ENCODE results near the gene TMEM209.

TMEM209 gene

GRCh38 chr7:130160455-130160854 lies 44.8 kb downstream of the TMEM209 start:
- peaks cover 53% of the 10 kb centered on the region for H3K36me3 ChIP-seq (ENCODE audit: control insufficient read depth, insufficient read depth, low read length)

GRCh38 chr7:130160023-130160422 lies 45.2 kb downstream of the TMEM209 start:
- no peak overlapping the region for H3K4me3 ChIP-seq (ENCODE audit: low read depth, low read length)
- H3K4me1 ChIP-seq (ENCODE audit: control insufficient read depth, insufficient read depth, low read length) = no peaks in the 10 kb centered on the region
- no peak overlapping the region for H3K27ac ChIP-seq (ENCODE audit: low read depth, low read length)
- H3K36me3 ChIP-seq (ENCODE audit: control insufficient read depth, insufficient read depth, low read length) = peaks cover 49% of the 10 kb centered on the region
- H3K9ac ChIP-seq (ENCODE audit: low read depth, low read length) = no peak overlapping the region
- no peaks in the 10 kb centered on the region for H3K27me3 ChIP-seq (ENCODE audit: control insufficient read depth, insufficient read depth, low read length)
- H3K9me3 ChIP-seq (ENCODE audit: control insufficient read depth, insufficient read depth, low read length) = no peaks in the 10 kb centered on the region

More at GRCh38 chr7:130160455-130160854, 44.8 kb downstream of the TMEM209 start:
- Histone ChIP-seq H3K9ac (ENCODE audit: low read depth, low read length) (no peak overlapping the region), H3K27me3 (ENCODE audit: control insufficient read depth, insufficient read depth, low read length) (no peaks in the 10 kb centered on the region), H3K9me3 (ENCODE audit: control insufficient read depth, insufficient read depth, low read length) (no peaks in the 10 kb centered on the region), H3K27ac (ENCODE audit: low read depth, low read length) (no peak overlapping the region), H3K4me3 (ENCODE audit: low read depth, low read length) (no peak overlapping the region), H3K4me1 (ENCODE audit: control insufficient read depth, insufficient read depth, low read length) (no peaks in the 10 kb centered on the region)

GRCh38 chr7:130157700-130158099 lies 47.5 kb downstream of the TMEM209 start:
- Histone ChIP-seq H3K9ac (ENCODE audit: low read depth, low read length) (no peak overlapping the region), H3K36me3 (ENCODE audit: control insufficient read depth, insufficient read depth, low read length) (peaks cover 28% of the 10 kb centered on the region), H3K4me3 (ENCODE audit: low read depth, low read length) (no peak overlapping the region), H3K9me3 (ENCODE audit: control insufficient read depth, insufficient read depth, low read length) (no peaks in the 10 kb centered on the region), H3K27me3 (ENCODE audit: control insufficient read depth, insufficient read depth, low read length) (no peaks in the 10 kb centered on the region), H3K4me1 (ENCODE audit: control insufficient read depth, insufficient read depth, low read length) (no peaks in the 10 kb centered on the region), H3K27ac (ENCODE audit: low read depth, low read length) (no peak overlapping the region)

GRCh38 chr7:130156140-130156539 lies 49.1 kb downstream of the TMEM209 start:
- peaks cover 16% of the 10 kb centered on the region for H3K36me3 ChIP-seq (ENCODE audit: control insufficient read depth, insufficient read depth, low read length)
- no peaks in the 10 kb centered on the region for H3K4me1 ChIP-seq (ENCODE audit: control insufficient read depth, insufficient read depth, low read length)
- H3K27me3 ChIP-seq (ENCODE audit: control insufficient read depth, insufficient read depth, low read length) = no peaks in the 10 kb centered on the region
- H3K4me3 ChIP-seq (ENCODE audit: low read depth, low read length) = no peak overlapping the region
- H3K9me3 ChIP-seq (ENCODE audit: control insufficient read depth, insufficient read depth, low read length) = no peaks in the 10 kb centered on the region
- H3K9ac ChIP-seq (ENCODE audit: low read depth, low read length) = no peak overlapping the region
- no peak overlapping the region for H3K27ac ChIP-seq (ENCODE audit: low read depth, low read length)

DNA sequence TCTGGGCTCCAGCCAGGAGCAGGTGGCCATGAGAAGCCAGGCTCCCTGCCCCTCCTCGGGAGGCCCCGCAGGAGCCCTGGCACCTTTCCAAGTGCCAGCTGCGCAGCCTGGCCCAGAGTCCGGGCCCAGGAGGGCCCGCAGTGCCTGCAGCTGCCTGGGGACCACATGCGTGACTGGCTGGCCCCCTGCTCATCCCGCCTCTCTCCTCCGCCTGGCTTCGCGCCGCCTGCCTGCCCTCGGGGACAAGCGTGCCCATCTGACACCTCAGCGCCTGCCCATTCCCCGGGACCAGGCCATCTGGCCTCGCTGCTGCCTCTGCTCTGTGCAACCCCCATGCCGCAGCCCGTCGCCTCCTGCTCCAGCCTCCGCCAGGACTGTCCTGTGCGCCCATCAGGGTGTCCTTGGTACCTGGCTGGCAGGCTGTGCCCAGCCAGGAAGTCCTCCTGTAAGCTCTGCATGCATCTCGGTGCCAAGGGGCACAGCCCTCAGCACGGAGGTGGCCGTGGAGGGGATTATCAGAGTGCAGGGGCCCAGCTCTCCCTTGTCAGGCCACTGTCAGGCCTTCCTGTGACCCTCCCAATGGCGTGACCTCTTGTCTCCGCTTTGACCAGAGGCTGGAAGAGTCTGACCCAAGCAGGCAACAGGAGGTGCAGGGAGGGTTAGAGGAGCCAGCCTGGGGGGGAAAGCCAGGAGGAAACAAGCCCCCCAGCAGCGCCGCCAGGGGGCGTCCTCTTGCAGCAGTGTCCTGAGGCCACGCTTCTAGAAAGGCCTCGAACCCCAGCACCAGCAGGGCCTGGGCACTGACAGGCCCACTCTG lies 50.5 kb downstream of the TMEM209 start:
- H3K36me3 ChIP-seq (ENCODE audit: control insufficient read depth, insufficient read depth, low read length) = peaks cover 10% of the 10 kb centered on the region
- H3K9ac ChIP-seq (ENCODE audit: low read depth, low read length) = no peak overlapping the region
- H3K4me3 ChIP-seq (ENCODE audit: low read depth, low read length) = no peak overlapping the region
- no peaks in the 10 kb centered on the region for H3K27me3 ChIP-seq (ENCODE audit: control insufficient read depth, insufficient read depth, low read length)
- H3K4me1 ChIP-seq (ENCODE audit: control insufficient read depth, insufficient read depth, low read length) = no peaks in the 10 kb centered on the region
- no peaks in the 10 kb centered on the region for H3K9me3 ChIP-seq (ENCODE audit: control insufficient read depth, insufficient read depth, low read length)
- no peak overlapping the region for H3K27ac ChIP-seq (ENCODE audit: low read depth, low read length)

GRCh38 chr7:130154131-130154500 lies 51.1 kb downstream of the TMEM209 start:
- H3K36me3 ChIP-seq (ENCODE audit: control insufficient read depth, insufficient read depth, low read length) = peaks cover 5% of the 10 kb centered on the region
- no peaks in the 10 kb centered on the region for H3K9me3 ChIP-seq (ENCODE audit: control insufficient read depth, insufficient read depth, low read length)
- no peak overlapping the region for H3K27ac ChIP-seq (ENCODE audit: low read depth, low read length)
- H3K4me1 ChIP-seq (ENCODE audit: control insufficient read depth, insufficient read depth, low read length) = no peaks in the 10 kb centered on the region
- H3K9ac ChIP-seq (ENCODE audit: low read depth, low read length) = no peak overlapping the region
- H3K4me3 ChIP-seq (ENCODE audit: low read depth, low read length) = no peak overlapping the region
- H3K27me3 ChIP-seq (ENCODE audit: control insufficient read depth, insufficient read depth, low read length) = no peaks in the 10 kb centered on the region

DNA sequence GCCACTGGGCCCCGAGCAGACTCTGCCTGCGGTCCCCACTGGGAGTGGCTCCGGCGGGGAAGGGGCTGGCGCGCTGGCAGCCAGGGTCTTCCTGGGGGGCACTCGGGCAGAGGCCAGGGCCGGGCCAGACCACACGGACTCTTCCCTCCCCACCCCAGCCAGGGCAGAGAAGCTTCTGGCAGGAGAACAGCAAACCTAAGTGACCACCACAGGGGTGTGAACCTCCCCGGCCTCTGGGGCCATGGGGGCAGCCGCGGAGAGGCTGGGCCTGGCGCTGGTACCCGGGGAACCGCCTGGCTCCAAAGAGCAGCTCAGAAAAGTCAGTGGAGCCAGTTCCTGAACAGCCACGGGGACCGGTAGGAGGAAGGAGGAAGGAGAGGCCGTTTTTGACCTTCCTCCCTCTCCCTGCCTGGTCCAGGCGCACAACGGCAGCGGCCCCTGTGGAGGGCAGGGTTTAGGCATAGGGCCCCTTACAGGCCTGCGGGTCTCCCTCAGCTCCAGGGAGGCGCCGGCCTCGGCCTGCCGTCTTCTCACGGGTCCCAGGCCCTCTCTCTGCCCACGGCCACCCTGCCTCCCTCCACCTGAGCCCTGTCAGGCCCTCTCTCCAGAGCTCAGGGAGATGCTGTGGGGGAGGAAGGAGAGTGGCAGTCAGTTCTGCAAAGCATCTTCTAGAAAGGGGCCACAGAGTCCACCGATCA lies 51.8 kb downstream of the TMEM209 start:
- no peaks in the 10 kb centered on the region for H3K9me3 ChIP-seq (ENCODE audit: control insufficient read depth, insufficient read depth, low read length)
- peaks cover 5% of the 10 kb centered on the region for H3K36me3 ChIP-seq (ENCODE audit: control insufficient read depth, insufficient read depth, low read length)
- no peak overlapping the region for H3K27ac ChIP-seq (ENCODE audit: low read depth, low read length)
- H3K4me3 ChIP-seq (ENCODE audit: low read depth, low read length) = no peak overlapping the region
- H3K4me1 ChIP-seq (ENCODE audit: control insufficient read depth, insufficient read depth, low read length) = no peaks in the 10 kb centered on the region
- H3K9ac ChIP-seq (ENCODE audit: low read depth, low read length) = no peak overlapping the region
- H3K27me3 ChIP-seq (ENCODE audit: control insufficient read depth, insufficient read depth, low read length) = no peaks in the 10 kb centered on the region

- Histone ChIP-seq H3K4me1 (ENCODE audit: control insufficient read depth, insufficient read depth, low read length) (no peaks in the 10 kb centered on the region), H3K4me3 (ENCODE audit: low read depth, low read length) (no peak overlapping the region), H3K9ac (ENCODE audit: low read depth, low read length) (no peak overlapping the region), H3K9me3 (ENCODE audit: control insufficient read depth, insufficient read depth, low read length) (no peaks in the 10 kb centered on the region), H3K36me3 (ENCODE audit: control insufficient read depth, insufficient read depth, low read length) (peaks cover 4% of the 10 kb centered on the region), H3K27ac (ENCODE audit: low read depth, low read length) (no peak overlapping the region), H3K27me3 (ENCODE audit: control insufficient read depth, insufficient read depth, low read length) (no peaks in the 10 kb centered on the region)
Measured at GRCh38 chr7:130152493-130153210, 52.6 kb downstream of the TMEM209 start.

GRCh38 chr7:130151591-130152492 lies 53.4 kb downstream of the TMEM209 start:
- Histone ChIP-seq H3K9ac (ENCODE audit: low read depth, low read length) (no peak overlapping the region), H3K27ac (ENCODE audit: low read depth, low read length) (no peak overlapping the region), H3K4me3 (ENCODE audit: low read depth, low read length) (no peak overlapping the region), H3K27me3 (ENCODE audit: control insufficient read depth, insufficient read depth, low read length) (no peaks in the 10 kb centered on the region), H3K9me3 (ENCODE audit: control insufficient read depth, insufficient read depth, low read length) (no peaks in the 10 kb centered on the region), H3K4me1 (ENCODE audit: control insufficient read depth, insufficient read depth, low read length) (no peaks in the 10 kb centered on the region), H3K36me3 (ENCODE audit: control insufficient read depth, insufficient read depth, low read length) (no peaks in the 10 kb centered on the region)

GRCh38 chr7:130150587-130150986 lies 54.6 kb downstream of the TMEM209 start:
- no peaks in the 10 kb centered on the region for H3K27me3 ChIP-seq (ENCODE audit: control insufficient read depth, insufficient read depth, low read length)
- no peak overlapping the region for H3K9ac ChIP-seq (ENCODE audit: low read depth, low read length)
- no peaks in the 10 kb centered on the region for H3K36me3 ChIP-seq (ENCODE audit: control insufficient read depth, insufficient read depth, low read length)
- no peaks in the 10 kb centered on the region for H3K9me3 ChIP-seq (ENCODE audit: control insufficient read depth, insufficient read depth, low read length)
- no peak overlapping the region for H3K27ac ChIP-seq (ENCODE audit: low read depth, low read length)
- no peaks in the 10 kb centered on the region for H3K4me1 ChIP-seq (ENCODE audit: control insufficient read depth, insufficient read depth, low read length)
- no peak overlapping the region for H3K4me3 ChIP-seq (ENCODE audit: low read depth, low read length)

Measured in HUES48 (cell line).